Neural cell (in vitro differentiated cells): ENCODE data around the gene HOXB4. TPM values are rescaled to one million over a fixed set of nuclear protein-coding genes. Genes with fewer than 3 reads are reported as not detected.

ENCODE experiments used
- H2AFZ ChIP-seq: fragments of 200-600, 300-800 bp; sonication (generic), shearing (Covaris generic); 2 replicates; pipeline ENCODE4 v1.6.0; 2014; ENCODE audit warnings: low read depth, mild to moderate bottlenecking, antibody characterized with exemption, low read length, moderate library complexity
- H3F3A ChIP-seq: fragments of 200-600 bp; shearing (Covaris generic); 2 replicates; pipeline ENCODE4 v1.6.1; 2016; ENCODE audit warnings: mild to moderate bottlenecking, moderate library complexity, mixed read lengths, antibody characterized with exemption, low read length; ENCODE audit not compliant: insufficient read depth, poor library complexity, severe bottlenecking
- H3K27ac ChIP-seq: fragments of 200-600, 300-800 bp; sonication (generic), shearing (Covaris generic); 2 replicates; pipeline ENCODE4 v1.5.1; 2014; ENCODE audit warnings: mild to moderate bottlenecking, low read length, moderate library complexity
- H3K27me3 ChIP-seq: fragments of 300-800, 200-600 bp; sonication (generic), shearing (Covaris generic); 2 replicates; pipeline ENCODE4 v1.6.0; 2014; ENCODE audit warnings: mild to moderate bottlenecking, low read depth, low read length, moderate library complexity; ENCODE audit not compliant: insufficient read depth
- H3K36me3 ChIP-seq: fragments of 300-800, 200-600 bp; sonication (generic), shearing (Covaris generic); 2 replicates; pipeline ENCODE4 v1.5.1; 2014; ENCODE audit warnings: mild to moderate bottlenecking, antibody characterized with exemption, low read length, moderate library complexity; ENCODE audit not compliant: insufficient read depth
- H3K4me2 ChIP-seq: fragments of 300-800, 200-600 bp; sonication (generic), shearing (Covaris generic); 2 replicates; pipeline ENCODE4 v1.6.0; 2014; ENCODE audit warnings: mild to moderate bottlenecking, low read length
- H3K4me3 ChIP-seq: fragments of 300-800, 200-600 bp; sonication (generic), shearing (Covaris generic); 2 replicates; pipeline ENCODE4 v1.5.1; 2014; ENCODE audit warnings: mild to moderate bottlenecking, low read length, moderate library complexity
- H3K79me2 ChIP-seq: fragments of 200-600 bp; shearing (Covaris generic); replicated peaks from 2 replicates; pipeline ENCODE4 v1.6.0; 2014; ENCODE audit warnings: mild to moderate bottlenecking, low read length, moderate library complexity; ENCODE audit not compliant: insufficient read depth
- H3K9ac ChIP-seq: fragments of 300-800, 200-600 bp; sonication (generic), shearing (Covaris generic); 2 replicates; pipeline ENCODE4 v1.6.1; 2016; ENCODE audit warnings: mild to moderate bottlenecking, low read length, mixed read lengths
- H3K9me2 ChIP-seq: fragments of 200-600 bp; shearing (Covaris generic); 2 replicates; pipeline ENCODE4 v1.6.1; 2016; ENCODE audit warnings: mild to moderate bottlenecking, low read length, mixed read lengths; ENCODE audit not compliant: insufficient read depth
- H3K9me3 ChIP-seq: fragments of 200-600, 300-800 bp; sonication (generic), shearing (Covaris generic); 2 replicates; pipeline ENCODE4 v1.6.1; 2016; ENCODE audit warnings: mild to moderate bottlenecking, mixed run types, low read length, moderate library complexity, mixed read lengths
- H4K20me1 ChIP-seq: fragments of 200-600 bp; shearing (Covaris generic); 2 replicates; pipeline ENCODE4 v1.6.1; 2016; ENCODE audit warnings: mild to moderate bottlenecking, mixed run types; ENCODE audit not compliant: insufficient read depth
- EP300 ChIP-seq: fragments of 450-650 bp; conservative IDR thresholded peaks from 2 replicates; pipeline ENCODE4 v1.6.1; 2014; ENCODE audit warnings: antibody characterized with exemption, mild to moderate bottlenecking, moderate library complexity; ENCODE audit not compliant: poor library complexity, severe bottlenecking
- EZH2 ChIP-seq: fragments of 200-600, 300-800 bp; shearing (Covaris generic), sonication (generic); IDR thresholded peaks from 2 replicates; pipeline ENCODE4 v1.6.1; 2014; ENCODE audit warnings: antibody characterized with exemption, low read length, borderline replicate concordance, mild to moderate bottlenecking; ENCODE audit not compliant: insufficient read depth, poor library complexity, severe bottlenecking
- MXI1 ChIP-seq: fragments of 450-650 bp; conservative IDR thresholded peaks from 2 replicates; pipeline ENCODE4 v1.6.1; 2014; ENCODE audit warnings: antibody characterized with exemption, mild to moderate bottlenecking; ENCODE audit not compliant: poor library complexity, severe bottlenecking
- POLR2AphosphoS5 ChIP-seq: IDR thresholded peaks from 2 replicates; pipeline ENCODE4 v1.6.1; 2012
- RAD21 ChIP-seq: fragments of 450-650 bp; conservative IDR thresholded peaks from 2 replicates; pipeline ENCODE4 v1.6.1; 2014; ENCODE audit warnings: antibody characterized with exemption, mild to moderate bottlenecking, moderate library complexity
- SMC3 ChIP-seq: fragments of 450-650 bp; conservative IDR thresholded peaks from 2 replicates; pipeline ENCODE4 v1.6.1; 2014; ENCODE audit warnings: antibody characterized with exemption, mild to moderate bottlenecking, moderate library complexity; ENCODE audit not compliant: poor library complexity
- TAF1 ChIP-seq: IDR thresholded peaks from 2 replicates; pipeline ENCODE4 v1.6.1; 2012; ENCODE audit warnings: low read depth
- polyA plus RNA-seq: library from polyadenylated mRNA; depleted of rRNA; stranded (reverse); fragments of >200 nt; gene quantifications from 2 replicates; pipeline ENCODE4 v1.2.3, GENCODE V29; 2014
- TF ChIP-seq, protein P1 (sequence below): fragments of 450-650 bp; IDR thresholded peaks from 2 replicates; pipeline ENCODE4 v1.5.1; 2014; ENCODE audit warnings: antibody characterized with exemption, mild to moderate bottlenecking, moderate library complexity; ENCODE audit not compliant: poor library complexity, severe bottlenecking
- TF ChIP-seq, protein P2 (sequence below): IDR thresholded peaks from 2 replicates; pipeline ENCODE4 v1.6.1; 2012; ENCODE audit warnings: borderline replicate concordance

Gene HOXB4
- polyA plus RNA-seq, 1 donor from 2014 or later, result not detected

DNA sequence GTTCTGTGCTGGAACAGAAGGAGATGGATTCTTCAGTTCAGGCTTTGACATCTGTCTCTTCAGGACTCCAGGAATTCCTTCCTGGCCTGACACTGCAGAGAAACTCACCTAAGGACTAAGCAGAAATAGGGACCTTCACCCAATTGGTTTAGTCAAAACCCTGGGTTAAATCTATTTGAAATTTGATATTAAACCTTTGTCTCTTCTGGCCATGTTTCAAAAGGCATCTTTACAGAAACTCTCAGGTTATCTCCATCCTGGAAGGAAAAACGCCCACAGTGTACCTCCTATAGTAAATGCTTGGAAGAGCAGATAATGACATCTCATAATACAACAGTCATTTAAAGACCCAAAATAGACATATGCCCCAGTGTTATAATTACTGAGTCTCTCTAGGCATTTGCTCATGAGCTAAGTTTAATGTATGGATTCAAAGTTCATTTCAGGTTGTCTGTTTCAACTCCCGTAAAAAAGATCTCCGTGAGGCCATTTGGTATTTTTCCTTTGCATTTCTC lies 5.6 kb upstream of the HOXB4 start:
- Histone ChIP-seq H3K27me3 (peaks cover 100% of the 10 kb centered on the region), H3K4me2 (no peak overlapping the region), H3K4me3 (no peak overlapping the region), H2AFZ (no peak overlapping the region), H4K20me1 (no peaks in the 10 kb centered on the region), H3K9ac (no peak overlapping the region), H3K36me3 (no peaks in the 10 kb centered on the region), H3F3A (no peaks in the 10 kb centered on the region), H3K9me2 (no peaks in the 10 kb centered on the region), H3K79me2 (no peaks in the 10 kb centered on the region), H3K27ac (no peak overlapping the region), H3K9me3 (peaks cover 8% of the 10 kb centered on the region)
- TF ChIP-seq, protein P1, sequence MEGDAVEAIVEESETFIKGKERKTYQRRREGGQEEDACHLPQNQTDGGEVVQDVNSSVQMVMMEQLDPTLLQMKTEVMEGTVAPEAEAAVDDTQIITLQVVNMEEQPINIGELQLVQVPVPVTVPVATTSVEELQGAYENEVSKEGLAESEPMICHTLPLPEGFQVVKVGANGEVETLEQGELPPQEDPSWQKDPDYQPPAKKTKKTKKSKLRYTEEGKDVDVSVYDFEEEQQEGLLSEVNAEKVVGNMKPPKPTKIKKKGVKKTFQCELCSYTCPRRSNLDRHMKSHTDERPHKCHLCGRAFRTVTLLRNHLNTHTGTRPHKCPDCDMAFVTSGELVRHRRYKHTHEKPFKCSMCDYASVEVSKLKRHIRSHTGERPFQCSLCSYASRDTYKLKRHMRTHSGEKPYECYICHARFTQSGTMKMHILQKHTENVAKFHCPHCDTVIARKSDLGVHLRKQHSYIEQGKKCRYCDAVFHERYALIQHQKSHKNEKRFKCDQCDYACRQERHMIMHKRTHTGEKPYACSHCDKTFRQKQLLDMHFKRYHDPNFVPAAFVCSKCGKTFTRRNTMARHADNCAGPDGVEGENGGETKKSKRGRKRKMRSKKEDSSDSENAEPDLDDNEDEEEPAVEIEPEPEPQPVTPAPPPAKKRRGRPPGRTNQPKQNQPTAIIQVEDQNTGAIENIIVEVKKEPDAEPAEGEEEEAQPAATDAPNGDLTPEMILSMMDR, result no peak
- TF ChIP-seq EZH2 (no peak), SMC3 (no peak), TAF1 (no peak), RAD21 (no peak), EP300 (no peak), MXI1 (no peak)
- TF ChIP-seq, protein P2, sequence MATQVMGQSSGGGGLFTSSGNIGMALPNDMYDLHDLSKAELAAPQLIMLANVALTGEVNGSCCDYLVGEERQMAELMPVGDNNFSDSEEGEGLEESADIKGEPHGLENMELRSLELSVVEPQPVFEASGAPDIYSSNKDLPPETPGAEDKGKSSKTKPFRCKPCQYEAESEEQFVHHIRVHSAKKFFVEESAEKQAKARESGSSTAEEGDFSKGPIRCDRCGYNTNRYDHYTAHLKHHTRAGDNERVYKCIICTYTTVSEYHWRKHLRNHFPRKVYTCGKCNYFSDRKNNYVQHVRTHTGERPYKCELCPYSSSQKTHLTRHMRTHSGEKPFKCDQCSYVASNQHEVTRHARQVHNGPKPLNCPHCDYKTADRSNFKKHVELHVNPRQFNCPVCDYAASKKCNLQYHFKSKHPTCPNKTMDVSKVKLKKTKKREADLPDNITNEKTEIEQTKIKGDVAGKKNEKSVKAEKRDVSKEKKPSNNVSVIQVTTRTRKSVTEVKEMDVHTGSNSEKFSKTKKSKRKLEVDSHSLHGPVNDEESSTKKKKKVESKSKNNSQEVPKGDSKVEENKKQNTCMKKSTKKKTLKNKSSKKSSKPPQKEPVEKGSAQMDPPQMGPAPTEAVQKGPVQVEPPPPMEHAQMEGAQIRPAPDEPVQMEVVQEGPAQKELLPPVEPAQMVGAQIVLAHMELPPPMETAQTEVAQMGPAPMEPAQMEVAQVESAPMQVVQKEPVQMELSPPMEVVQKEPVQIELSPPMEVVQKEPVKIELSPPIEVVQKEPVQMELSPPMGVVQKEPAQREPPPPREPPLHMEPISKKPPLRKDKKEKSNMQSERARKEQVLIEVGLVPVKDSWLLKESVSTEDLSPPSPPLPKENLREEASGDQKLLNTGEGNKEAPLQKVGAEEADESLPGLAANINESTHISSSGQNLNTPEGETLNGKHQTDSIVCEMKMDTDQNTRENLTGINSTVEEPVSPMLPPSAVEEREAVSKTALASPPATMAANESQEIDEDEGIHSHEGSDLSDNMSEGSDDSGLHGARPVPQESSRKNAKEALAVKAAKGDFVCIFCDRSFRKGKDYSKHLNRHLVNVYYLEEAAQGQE, result no peak

DNA sequence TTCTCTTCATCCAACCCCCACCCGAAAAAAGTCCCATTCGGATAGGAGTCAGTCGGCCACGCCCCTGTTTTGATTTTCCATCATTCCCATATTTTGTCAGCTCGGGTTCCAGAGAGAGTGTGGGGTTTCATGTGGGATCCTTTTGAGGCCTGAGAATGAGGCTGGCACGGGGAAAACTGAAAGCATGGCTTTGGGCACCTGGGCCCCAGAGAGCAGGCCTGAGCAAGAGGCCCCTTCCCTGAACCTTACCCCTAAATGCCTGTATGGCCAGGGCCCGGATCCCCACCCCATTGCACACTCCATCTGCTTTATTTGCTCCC lies 4.6 kb upstream of the HOXB4 start:
- H3F3A ChIP-seq, result no peaks in the 10 kb centered on the region
- no peaks in the 10 kb centered on the region for H3K9me2 ChIP-seq
- H3K36me3 ChIP-seq, result no peaks in the 10 kb centered on the region
- peaks cover 8% of the 10 kb centered on the region for H3K9me3 ChIP-seq
- H3K4me3 ChIP-seq, result no peak overlapping the region
- no peaks in the 10 kb centered on the region for H4K20me1 ChIP-seq
- no peak overlapping the region for H3K4me2 ChIP-seq
- peaks cover 98% of the 10 kb centered on the region for H3K27me3 ChIP-seq
- H2AFZ ChIP-seq, result no peak overlapping the region
- TF ChIP-seq POLR2AphosphoS5 (no peak), TAF1 (no peak), SMC3 (no peak), EZH2 (no peak), RAD21 (no peak), MXI1 (no peak), EP300 (no peak)
- TF ChIP-seq, protein P1, result no peak
- TF ChIP-seq, protein P2, result no peak
- no peak overlapping the region for H3K9ac ChIP-seq
- no peak overlapping the region for H3K27ac ChIP-seq
- H3K79me2 ChIP-seq, result no peaks in the 10 kb centered on the region
